AG08396 (cell line): ENCODE measurements around the gene PRELID1.
A peak's percentile ranks its signal among the peaks of the same experiment; 100 is the strongest.
"Not testable (repeated sequence)": the region's sequence is repeated elsewhere in the genome, so short reads cannot be mapped to it uniquely, and the experiment has no call there.

Source experiments
- DNase-seq: peaks from one replicate; pipeline ENCODE4 v3.0.0; 2012; ENCODE audit warnings: low spot score, mixed read lengths

The PRELID1 gene

DNA sequence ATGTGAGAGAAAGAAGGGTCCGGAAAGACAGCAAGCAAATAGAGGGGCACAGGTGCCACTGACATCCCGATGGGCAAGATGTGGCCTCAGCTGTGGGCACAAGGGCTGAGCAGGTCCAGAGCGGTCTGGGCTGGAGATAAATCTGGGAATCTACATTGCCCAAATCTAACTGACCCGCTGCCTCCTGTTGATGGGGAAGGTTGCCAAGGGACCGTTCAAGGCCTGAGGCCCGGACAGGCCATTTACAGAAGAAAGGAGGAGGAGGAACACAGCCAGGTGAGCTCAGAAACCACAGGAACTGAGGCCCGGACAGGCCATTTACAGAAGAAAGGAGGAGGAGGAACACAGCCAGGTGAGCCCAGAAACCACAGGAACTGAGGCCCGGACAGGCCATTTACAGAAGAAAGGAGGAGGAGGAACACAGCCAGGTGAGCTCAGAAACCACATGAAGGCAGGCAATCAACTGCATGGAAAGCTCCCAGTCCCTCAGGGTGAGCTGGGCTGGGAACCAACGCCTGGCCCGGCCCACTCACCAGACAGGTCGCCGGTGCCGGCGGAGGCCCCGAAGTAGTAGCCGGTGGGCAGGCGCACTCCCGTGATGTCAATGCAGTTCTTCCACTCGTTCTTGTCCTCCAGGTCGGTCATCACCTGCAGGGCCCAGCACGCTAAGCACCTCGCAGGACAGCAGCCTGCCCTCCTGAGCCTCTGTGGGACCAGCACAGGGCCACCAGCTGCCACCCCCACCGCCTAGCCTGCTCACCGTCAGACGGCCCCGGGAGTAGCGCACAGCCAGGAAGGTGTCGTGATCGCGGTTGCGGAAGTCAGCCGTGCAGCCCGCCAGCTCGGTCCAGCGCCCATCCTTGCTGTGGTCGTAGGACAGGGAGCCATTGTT is 33.2 kb downstream of the PRELID1 start:
- DNase-seq: no peak

DNA sequence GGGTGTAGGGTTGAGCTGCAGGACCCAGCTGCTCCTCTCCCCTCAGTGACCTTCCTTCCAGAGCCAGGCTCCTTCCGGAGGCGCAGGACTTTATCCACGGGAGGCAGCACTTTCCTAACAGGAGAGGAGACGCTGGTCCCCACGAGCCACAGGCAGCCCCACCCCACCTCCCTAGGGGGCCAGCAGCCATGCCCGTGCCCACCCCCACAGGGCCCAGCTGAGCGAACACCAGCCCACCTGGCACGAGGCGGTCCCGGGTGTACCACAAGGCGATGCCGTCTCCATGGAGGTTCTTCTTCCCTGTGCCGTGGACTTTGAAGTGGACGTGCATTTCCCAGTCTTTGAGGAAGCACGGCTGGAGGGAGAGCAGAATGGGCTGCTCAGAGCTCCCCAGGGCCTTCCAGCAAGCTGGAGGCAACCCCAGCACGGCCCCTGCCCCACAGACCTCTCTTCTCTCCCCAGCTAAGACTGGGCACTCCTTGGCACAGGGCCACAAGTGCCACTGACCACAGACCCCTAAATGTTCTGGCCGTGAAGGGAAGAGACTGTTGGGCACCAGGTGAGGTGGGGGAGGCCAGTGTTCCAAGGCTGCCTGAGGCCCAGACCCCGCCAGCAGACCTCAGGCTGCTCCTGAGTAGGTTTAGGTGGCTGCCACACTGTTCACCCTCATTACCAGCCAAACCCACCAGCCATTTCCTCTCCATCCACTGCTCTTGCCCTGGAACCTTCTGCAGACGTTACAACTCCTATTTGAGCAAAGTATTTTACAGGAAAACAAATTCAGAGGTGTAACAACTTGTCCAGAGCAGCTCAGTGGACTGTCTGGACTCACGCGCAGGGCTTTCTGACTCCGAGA is 34.9 kb downstream of the PRELID1 start:
- DNase-seq: no peak

DNA sequence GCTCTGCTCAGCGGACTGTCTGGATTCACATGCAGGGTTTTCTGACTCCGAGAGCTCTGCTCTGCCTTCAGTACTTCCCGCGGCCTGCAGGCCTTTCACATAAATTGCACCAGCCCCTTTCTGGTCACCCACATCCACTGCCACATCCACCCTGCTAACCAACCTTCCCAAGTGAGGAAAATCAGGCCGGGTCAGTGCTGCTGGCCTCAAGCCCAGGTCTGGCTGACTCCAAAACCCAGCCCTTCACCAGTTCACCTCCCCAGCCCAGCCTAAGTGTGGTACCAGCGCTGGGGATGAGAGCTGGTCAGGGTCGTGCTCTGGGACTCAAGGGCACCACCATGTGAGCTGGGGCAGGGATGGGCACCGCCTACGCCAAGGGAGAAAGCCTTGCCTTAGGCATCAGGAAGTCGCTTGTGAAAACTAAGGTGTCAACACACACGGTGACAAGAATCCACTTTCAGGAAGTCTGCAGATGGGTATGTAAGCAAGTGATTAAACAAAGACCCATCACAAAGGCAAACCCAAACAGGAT is 35.6 kb downstream of the PRELID1 start:
- no peak for DNase-seq

DNA sequence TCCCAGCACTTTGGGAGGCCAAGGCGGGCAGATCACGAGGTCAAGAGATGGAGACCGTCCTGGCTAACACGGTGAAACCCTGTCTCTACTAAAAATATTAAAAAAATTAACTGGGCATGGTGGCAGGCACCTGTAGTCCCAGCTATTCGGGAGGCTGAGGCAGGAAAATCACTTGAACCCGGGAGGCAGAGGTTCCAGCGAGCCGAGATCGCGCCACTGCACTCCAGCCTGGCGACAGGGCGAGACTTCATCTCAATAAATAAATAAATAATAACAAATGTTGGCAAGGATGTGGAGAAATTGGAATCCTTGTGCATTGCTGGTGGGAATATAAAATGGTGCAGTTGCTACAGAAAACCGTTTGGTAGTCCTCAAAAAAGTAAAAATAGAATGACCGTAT is 39.4 kb downstream of the PRELID1 start:
- DNase-seq: not testable (repeated sequence)

DNA sequence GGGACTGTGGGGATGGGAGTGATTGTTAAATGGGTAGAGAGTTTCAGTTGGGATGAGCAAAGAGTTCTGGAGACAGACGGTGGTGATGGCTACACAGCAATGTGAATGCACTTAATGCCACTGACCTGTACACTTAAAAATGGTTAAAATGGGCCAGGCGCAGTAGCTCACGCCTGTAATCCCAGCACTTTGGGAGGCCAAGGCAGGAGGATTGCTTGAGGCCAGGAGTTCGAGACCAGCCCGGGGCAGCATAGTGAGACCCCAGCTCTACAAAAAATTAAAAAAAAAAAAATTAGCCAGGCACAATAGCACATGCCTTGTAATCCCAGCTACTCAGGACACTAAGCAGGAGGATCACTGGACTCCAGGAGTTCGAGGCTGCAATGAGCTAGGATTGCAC is 40.2 kb downstream of the PRELID1 start:
- DNase-seq: no peak

DNA sequence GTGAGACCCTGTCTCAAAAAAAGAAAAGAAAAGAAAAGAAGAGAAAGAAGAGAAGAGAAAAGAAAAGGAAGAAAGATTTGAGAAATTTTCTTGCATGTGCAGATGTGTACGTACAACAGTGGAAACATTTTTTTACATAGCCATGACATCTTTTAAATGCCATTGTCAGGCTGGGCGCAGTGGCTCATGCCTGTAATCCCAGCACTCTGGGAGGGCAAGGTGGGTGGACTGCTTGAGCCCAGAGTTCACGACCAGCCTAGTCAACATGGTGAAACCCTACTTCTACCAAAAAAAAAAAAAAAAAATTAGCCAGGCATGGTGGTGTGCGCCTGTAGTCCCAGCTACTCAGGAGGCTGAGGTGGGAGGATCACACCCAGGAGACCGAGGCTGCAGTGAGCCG is 41.3 kb downstream of the PRELID1 start:
- DNase-seq: no peak

DNA sequence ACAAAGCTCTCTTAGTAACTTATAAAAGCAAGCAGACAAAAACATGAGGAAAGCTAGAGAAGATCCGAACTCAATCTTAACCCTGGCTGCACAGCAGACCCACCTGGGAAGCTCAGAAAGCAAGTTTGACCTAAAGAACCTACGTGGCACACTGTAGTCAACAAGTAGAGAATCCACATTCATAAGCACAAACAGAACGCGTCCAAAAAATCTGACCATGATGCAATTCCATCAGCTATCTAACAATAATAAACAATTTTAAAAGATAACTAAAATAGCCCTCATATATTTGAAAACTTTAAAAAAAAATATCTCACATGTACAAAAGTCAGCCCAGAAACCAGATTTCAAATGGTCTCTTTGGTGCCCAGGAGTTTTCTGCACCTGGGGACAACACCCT is 43.2 kb downstream of the PRELID1 start:
- DNase-seq: no peak

DNA sequence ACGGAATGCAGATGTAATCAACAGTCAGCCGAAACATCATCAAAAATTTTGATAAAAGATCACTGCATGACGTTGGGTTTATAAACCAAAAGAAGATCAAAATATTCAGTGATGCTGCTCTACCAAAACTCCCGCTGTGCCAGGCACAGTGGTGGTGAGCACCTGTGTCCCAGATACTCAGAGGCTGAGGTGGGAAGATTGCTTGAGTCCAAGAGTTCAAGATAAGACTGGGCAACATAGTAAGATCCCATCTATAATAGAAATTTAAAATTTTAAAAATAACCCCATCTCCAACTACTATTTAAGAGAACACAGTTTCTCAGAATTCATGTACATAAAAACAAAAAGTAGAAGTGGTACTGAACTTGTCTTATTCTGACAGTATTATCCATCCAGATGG is 44.1 kb downstream of the PRELID1 start:
- no peak for DNase-seq

DNA sequence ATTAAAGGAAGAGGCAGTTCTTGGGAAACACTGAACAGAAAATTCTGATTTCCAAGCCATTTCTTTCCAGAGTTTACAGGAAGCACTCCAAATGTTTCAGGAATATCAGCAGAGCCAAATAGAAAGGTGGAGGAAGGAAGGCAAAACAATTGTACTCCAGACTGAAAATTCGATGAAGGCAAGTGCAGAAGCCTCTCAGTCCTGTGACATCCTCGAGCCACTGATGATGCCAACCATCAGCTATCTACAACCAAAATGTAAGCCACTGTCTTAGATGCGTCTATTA is 45.7 kb downstream of the PRELID1 start:
- no peak for DNase-seq

DNA sequence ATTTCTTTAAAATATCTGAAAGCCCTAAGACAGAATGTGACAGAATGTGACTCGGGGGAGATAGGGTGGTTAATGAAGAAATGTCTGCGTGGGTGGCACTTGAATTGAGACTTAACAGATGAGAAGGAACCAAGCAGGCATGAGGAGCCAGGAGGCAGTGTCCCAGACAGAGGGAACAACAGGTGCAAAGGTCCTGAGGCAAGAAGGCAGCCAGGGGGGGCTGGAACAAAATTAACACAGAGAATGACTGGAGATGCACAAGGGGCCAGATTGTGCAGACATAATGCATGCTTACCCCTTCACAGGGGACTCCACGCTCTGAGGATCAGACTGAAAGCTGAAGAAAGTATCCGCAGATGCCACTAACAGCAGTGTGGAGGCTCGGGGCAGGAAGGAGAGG is 46.2 kb downstream of the PRELID1 start:
- DNase-seq: no peak

DNA sequence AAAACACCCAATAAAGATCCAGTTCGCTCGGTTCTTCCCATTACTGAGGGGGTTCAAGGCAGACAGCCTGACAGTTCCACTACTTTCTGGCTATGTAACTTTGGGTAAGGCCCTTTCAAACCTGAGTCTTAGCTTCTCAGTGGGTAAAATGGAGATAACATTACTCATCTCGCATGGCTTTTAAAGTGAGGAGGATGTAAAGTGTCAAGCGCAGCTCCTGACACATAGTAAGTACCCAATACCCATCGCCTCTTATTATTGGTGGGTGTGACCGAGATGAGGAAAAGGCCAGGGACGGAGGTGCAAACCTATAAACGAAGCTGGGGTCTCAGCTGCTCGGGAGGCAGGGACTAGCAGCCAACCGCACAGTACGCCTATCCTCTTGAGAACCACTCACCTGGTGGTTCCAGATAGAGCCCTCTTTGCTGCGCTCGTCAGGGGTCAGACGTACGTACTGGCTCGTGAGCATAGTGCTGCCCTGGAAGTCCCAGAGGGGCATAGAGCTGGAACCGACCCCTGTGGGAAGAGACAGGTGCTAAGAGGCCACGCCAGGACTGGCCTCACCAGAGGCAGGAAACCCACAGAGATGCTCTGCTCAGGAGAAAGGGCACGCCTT is 47.3 kb downstream of the PRELID1 start:
- no peak for DNase-seq

DNA sequence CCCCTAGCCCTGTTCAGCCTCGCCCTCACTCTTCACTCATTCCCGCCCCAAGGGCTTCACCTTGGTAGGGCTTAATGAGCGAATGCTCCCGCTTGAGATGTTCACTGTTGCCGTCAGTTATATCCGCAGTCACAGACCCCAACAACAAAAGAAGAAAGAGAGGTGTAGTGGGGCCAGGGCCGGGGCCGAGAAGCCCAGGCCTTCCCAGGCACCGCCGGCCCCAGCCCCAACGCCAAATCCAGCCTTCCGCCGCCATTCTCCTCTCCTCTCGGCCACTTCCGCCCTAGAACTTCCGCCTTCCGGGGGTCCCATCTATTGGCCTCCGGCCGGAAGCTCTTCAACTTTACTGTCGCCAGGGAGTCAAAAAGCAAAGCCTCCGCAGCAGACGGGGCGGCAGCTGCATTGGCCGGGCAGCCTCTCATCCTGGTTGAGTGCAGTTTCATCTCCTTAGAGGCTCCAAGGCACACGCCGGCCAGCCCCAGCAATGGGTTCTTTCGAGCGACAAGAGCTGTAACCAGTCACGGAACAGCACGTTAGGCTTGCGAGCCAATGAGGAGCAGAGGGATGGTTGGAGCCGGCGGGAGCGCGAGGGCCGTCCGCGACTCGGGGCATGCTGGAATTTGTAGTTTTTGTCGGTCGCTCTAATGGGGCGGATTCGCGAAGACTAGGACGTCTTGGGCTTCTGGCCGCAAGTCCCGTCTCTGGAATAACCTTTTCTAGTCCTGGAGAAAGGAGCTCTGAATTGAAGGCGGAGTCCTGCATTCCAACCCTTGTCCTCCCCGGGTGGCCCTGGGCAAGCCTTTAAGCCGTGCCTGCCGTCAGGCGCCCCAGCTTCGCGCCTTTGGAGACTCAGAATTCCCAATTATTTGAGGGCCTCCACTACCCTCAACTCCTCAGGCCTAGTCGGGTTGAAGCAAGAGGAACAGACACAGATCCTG is 48.1 kb downstream of the PRELID1 start, which contains the start of gene LMAN2:
Gene LMAN2, minus strand, starts transcription at position 277 of the 938 bp plus-strand sequence. Its CDS starts 21 bp downstream, at position 256.
- peak; percentile 97 for DNase-seq

DNA sequence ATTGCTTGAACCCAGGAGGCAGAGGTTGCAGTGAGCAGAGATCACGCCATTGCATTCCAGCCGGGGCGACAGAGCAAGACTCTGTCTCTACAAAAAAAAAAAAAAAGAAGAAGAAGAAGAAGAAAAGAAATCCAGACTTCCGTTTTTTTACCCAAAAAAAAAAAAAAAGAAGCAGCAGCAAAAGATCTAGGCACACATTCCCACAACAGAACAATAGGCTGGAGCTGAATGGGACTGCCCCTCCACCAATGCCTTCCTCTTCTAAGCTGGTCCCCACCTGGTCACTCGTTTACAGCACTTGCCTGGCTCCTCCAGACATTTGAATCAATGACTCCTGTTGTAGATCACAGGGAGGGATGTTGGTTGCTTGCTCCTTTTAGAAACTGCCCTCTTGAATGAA is 49.5 kb downstream of the PRELID1 start:
- DNase-seq: no peak

DNA sequence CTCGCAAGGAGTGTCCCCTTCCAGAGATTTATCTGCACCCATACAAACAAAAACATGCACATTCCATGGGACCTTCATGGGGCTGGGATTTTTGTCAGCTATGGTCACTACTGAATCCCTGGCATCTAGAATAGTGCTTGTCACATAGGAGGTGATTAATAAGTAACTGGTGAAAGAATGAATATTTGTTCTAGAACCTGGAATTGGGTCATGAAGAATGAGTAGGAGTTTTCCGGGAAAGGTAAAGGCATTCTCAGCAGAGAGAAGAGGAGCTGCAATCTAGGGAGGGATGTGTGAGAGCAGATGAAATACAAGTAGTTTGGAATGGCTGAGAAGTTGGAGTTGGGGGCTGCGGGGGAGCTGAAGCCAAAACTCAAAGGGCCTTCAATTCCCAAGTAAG is 50.7 kb downstream of the PRELID1 start:
- DNase-seq: no peak

DNA sequence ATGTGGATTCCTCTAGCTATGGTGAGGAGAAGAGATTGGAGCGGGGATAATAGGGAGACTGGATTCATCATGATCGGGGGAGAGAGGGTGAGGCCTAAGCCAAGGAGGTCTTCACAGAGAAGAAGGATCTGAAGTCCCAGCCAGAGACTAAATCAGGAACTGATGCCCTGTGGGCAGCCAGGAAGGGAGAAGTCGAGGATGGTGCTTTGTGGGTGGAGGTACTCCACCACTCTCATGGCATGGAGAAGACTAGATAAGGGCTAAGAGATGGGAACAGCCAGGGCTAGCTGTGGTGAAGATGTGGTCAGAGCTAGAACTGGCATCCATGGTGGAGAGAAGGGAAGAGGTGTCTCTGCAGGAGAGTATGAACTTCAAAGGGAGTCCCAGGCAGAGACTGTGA is 51.1 kb downstream of the PRELID1 start:
- no peak for DNase-seq

DNA sequence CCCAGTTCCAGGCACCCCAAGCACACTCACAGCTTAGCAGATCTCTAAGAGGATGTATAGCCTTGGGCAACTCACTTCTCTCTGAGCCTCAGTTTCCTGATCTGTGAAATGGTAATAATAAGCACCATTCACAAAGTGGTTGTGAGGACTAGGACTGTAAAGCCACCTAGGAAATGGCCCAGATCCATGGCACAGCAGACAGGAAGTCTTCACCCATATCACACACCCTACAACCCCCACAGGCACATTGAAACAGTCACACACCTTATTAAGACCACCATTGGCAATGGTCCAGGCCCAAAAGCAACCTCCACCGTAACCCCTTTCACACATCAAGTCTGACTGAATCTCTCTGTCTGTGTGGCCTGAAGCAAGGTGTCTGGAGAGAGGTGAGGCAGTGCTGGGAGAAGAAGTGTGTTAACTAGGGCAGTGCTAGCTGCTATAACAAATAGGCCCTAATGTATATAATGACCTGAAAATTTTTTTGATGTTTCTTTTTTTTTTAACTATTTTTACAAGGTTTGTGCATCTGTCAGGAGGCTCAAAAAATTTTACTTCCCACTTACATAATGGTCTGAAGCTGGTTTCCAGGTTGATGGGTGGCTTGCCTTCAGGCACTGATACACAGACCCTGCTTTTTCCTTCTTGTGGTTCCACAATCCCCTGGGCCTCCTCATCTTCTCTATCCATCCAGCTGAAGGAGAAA is 51.7 kb downstream of the PRELID1 start:
- DNase-seq: no peak

DNA sequence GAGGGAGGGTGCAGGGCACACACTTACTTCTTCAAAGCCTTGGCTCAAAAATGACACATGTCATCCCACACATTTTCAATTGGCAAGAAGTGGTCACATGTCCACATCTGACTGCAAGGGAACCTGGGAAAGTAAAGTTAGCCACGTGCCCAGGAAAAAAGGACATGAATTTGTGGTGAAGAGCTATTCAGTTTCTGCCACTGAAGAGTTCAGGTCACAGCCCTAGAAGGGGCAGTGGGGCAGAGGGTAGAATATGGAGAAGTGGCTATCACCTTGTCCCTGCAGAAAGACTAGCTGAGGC is 52.2 kb downstream of the PRELID1 start:
- DNase-seq: no peak
